Measurements from ENCODE around the gene ADTRP. TPM values are rescaled to one million over a fixed set of nuclear protein-coding genes. Genes with fewer than 3 reads are reported as not detected.

The ADTRP gene
- total RNA-seq, 1 donor from 2014 or later = 0.33 TPM

DNA sequence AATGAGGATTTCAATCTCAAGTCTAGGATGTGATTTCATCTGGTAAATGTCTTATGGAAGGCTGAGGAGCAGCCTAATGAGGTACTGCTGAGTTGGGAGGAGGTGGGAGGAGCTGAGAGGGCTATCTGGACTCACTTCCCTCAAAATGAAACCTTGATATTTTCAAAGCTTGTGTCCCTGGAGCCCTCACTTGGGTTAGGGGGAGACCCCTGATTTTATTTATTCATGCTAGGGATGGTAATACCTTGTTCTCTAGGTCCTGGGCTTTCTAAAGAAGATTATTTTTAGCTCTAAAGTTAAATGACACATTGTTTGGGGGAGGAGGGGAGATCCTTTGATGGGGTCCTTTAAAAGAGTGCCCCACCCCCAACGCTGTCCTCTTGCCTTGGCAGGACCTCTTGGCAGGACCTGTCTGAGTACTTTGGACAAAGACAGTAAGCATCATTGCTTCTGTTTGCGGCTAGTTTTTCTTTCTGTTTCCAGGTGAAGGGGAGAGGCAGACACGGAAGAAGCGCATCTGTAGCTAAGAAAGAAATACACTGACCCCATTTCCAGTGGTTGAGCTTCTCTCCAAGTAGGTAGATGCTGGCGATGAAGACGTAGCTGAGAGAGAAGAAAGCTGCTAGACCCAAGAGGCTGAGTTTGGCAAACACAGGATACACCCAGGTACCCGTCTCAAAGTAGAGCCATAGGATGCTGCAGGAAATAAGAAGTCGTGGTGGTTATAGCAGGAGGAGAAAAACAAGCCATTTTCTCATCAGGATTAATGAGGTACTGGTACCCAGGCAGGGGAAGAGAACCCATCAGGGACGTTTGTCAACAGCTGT, 55.6 kb downstream of the ADTRP start:
- no peaks in the 10 kb centered on the region for H3K27me3 ChIP-seq (ENCODE audit: low read depth)
- no peaks in the 10 kb centered on the region for H3K36me3 ChIP-seq
- H3K9me3 ChIP-seq (replicated peaks) = no peaks in the 10 kb centered on the region
- H3K4me3 ChIP-seq = no peak overlapping the region
- DNase-seq = no peak
- TF ChIP-seq, protein P1, sequence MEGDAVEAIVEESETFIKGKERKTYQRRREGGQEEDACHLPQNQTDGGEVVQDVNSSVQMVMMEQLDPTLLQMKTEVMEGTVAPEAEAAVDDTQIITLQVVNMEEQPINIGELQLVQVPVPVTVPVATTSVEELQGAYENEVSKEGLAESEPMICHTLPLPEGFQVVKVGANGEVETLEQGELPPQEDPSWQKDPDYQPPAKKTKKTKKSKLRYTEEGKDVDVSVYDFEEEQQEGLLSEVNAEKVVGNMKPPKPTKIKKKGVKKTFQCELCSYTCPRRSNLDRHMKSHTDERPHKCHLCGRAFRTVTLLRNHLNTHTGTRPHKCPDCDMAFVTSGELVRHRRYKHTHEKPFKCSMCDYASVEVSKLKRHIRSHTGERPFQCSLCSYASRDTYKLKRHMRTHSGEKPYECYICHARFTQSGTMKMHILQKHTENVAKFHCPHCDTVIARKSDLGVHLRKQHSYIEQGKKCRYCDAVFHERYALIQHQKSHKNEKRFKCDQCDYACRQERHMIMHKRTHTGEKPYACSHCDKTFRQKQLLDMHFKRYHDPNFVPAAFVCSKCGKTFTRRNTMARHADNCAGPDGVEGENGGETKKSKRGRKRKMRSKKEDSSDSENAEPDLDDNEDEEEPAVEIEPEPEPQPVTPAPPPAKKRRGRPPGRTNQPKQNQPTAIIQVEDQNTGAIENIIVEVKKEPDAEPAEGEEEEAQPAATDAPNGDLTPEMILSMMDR (IDR thresholded peaks at IDR 0.05; ENCODE audit: borderline replicate concordance) = no peak
- no peak overlapping the region for H3K27ac ChIP-seq (replicated peaks)
- no peaks in the 10 kb centered on the region for H3K4me1 ChIP-seq
- intact Hi-C loops (cut with micrococcal nuclease) = no loop called here

DNA sequence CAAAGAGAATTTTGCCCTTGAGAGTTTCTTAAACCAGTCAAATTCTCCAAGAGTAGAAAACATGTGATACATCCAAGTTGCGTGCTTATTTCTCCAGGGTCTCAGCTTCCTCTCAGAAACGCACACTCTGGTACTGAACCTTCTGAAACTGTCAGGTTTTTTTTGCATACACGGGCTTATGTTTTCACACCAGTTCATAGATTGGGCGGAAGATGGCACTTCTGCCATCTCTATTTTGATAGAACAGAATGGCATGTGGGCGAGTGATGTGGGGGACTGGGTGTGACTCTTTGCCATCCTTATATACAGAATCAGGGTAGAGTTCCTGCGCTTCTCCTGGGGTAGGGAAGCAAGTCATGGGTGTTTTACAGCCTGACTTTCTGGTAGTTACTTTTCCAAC, 56.4 kb downstream of the ADTRP start:
- H3K4me3 ChIP-seq = no peak overlapping the region
- no peaks in the 10 kb centered on the region for H3K9me3 ChIP-seq (replicated peaks)
- H3K4me1 ChIP-seq = no peaks in the 10 kb centered on the region
- TF ChIP-seq, protein P1 (IDR thresholded peaks at IDR 0.05; ENCODE audit: borderline replicate concordance) = no peak
- no peak for DNase-seq
- H3K36me3 ChIP-seq = no peaks in the 10 kb centered on the region
- H3K27me3 ChIP-seq (ENCODE audit: low read depth) = no peaks in the 10 kb centered on the region
- intact Hi-C loops (cut with micrococcal nuclease) = no loop called here
- H3K27ac ChIP-seq (replicated peaks) = no peak overlapping the region

DNA sequence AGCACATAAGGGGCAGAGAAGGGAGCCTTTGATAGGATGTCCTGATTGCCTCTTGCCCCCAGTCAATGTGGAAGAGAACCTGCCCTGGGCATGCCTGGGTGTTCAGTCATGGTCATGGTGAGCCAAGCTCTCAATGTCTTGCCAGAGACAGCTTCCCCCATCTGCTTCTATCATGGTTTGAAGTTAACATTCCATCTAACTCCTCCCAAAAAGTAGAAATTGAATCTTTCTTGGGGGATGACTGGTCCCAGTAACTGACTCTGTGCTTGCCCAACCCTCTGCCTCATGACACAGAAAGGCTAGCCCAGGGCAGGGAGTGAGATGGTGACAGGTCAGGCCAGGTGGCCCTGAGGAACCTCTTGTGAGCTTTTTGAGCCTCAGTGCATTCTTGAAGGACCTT, 60.1 kb downstream of the ADTRP start:
- H3K4me1 ChIP-seq = no peaks in the 10 kb centered on the region
- H3K4me3 ChIP-seq = no peak overlapping the region
- intact Hi-C loops (cut with micrococcal nuclease) = no loop called here
- no peak overlapping the region for H3K27ac ChIP-seq (replicated peaks)
- H3K27me3 ChIP-seq (ENCODE audit: low read depth) = no peaks in the 10 kb centered on the region
- TF ChIP-seq, protein P1 (IDR thresholded peaks at IDR 0.05; ENCODE audit: borderline replicate concordance) = no peak
- no peak for DNase-seq
- H3K9me3 ChIP-seq (replicated peaks) = no peaks in the 10 kb centered on the region
- H3K36me3 ChIP-seq = no peaks in the 10 kb centered on the region

DNA sequence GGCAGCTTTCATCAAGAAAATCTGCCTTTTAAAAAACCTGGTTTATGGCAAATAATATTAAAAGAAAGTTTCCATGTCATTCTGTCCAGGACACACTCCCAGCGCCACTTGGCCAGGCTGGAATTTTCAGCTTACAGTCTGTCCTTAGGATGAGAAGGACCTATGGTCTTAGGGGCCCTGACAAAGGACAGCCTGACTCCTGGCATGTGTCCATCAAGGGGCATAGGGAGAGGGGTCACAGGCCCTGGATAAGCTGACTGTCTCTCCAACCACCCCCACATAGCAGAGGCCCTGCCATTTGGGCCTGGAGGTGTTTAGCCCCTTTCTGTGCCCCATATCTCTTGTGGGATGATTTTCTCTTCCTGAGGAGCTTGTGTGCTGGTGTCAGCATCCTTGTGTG, 60.6 kb downstream of the ADTRP start:
- TF ChIP-seq, protein P1 (IDR thresholded peaks at IDR 0.05; ENCODE audit: borderline replicate concordance) = no peak
- intact Hi-C loops (cut with micrococcal nuclease) = no loop called here
- H3K27me3 ChIP-seq (ENCODE audit: low read depth) = no peaks in the 10 kb centered on the region
- DNase-seq = no peak
- H3K4me3 ChIP-seq = no peak overlapping the region
- H3K27ac ChIP-seq (replicated peaks) = no peak overlapping the region
- H3K4me1 ChIP-seq = peaks cover 3% of the 10 kb centered on the region
- H3K36me3 ChIP-seq = no peaks in the 10 kb centered on the region
- H3K9me3 ChIP-seq (replicated peaks) = no peaks in the 10 kb centered on the region

DNA sequence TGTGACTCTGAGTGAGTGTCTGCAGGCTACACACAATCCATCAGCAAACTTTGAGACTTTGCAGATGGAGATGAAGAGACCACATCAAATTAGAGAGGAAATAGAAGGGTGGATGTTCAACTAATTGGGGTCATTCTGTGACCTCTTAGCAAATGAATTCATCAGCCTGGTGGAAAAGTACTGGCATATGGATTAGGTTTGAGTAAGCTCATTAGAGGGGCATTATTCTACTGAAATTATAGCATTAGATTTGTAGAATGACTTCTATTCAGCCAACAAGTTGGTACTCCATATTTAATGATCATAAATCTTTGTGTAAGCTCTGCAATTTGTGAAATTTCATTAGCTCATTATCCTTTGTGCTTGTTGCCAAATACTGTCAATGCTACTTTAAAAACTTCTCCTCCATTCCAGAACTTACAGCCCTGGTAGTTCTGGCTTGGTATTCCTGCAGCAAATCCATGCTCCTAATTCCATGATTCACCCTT, 63.8 kb downstream of the ADTRP start:
- DNase-seq = no peak
- no peaks in the 10 kb centered on the region for H3K36me3 ChIP-seq
- intact Hi-C loops (cut with micrococcal nuclease) = no loop called here

More for the DNA sequence above, 63.8 kb downstream of the ADTRP start:
- Histone ChIP-seq H3K4me1 (peaks cover 31% of the 10 kb centered on the region), H3K27ac (replicated peaks) (no peak overlapping the region), H3K4me3 (no peak overlapping the region), H3K9me3 (replicated peaks) (no peaks in the 10 kb centered on the region), H3K27me3 (ENCODE audit: low read depth) (no peaks in the 10 kb centered on the region)
- TF ChIP-seq, protein P1 (IDR thresholded peaks at IDR 0.05; ENCODE audit: borderline replicate concordance) = no peak
